ENCODE measurements around the gene AGMAT.

The AGMAT gene

DNA sequence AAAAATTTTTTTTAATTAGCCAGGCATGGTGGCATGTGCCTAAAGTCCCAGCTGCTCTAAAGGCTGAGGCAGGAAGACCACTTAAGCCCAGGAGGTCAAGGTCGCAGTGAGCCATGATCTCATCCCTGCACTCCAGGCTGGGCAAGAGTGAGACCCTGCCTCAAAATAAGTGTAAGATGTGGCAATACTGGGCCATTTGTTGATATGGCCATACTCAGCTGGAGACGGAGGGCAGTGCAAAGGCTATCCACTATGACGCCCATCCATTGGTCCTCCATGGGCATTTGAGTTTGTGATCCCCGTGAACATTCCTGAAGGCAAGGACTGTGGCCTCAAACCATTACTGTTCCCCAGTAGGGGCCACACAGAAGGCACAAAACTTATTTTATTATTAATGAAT is 62.3 kb downstream of the AGMAT start:
- no peak for DNase-seq
